ENCODE data around the gene CCDC171.

The CCDC171 gene

GRCh38 chr9:15882883-15883282 is 330.0 kb downstream of the CCDC171 start:
- no peak for DNase-seq (ENCODE audit: low read depth)

GRCh38 chr9:15885464-15885863 is 332.6 kb downstream of the CCDC171 start:
- no peak for DNase-seq (ENCODE audit: low read depth)

- no peak for DNase-seq (ENCODE audit: low read depth)
These were observed 336.7 kb downstream of the CCDC171 start for GRCh38 chr9:15889555-15889954.

GRCh38 chr9:15901572-15901971 is 348.7 kb downstream of the CCDC171 start:
- DNase-seq (ENCODE audit: low read depth): no peak

GRCh38 chr9:15909297-15909696 is 356.5 kb downstream of the CCDC171 start:
- no peak for DNase-seq (ENCODE audit: low read depth)

GRCh38 chr9:15915711-15916110 is 362.9 kb downstream of the CCDC171 start:
- no peak for DNase-seq (ENCODE audit: low read depth)

GRCh38 chr9:15927161-15927560 is 374.3 kb downstream of the CCDC171 start:
- no peak for DNase-seq (ENCODE audit: low read depth)

GRCh38 chr9:15935661-15936305 is 382.9 kb downstream of the CCDC171 start:
- no peak for DNase-seq (ENCODE audit: low read depth)

- DNase-seq (ENCODE audit: low read depth): no peak
These were observed 383.6 kb downstream of the CCDC171 start for GRCh38 chr9:15936306-15936921.

GRCh38 chr9:15942831-15943424 is 390.1 kb downstream of the CCDC171 start:
- no peak for DNase-seq (ENCODE audit: low read depth)

- DNase-seq (ENCODE audit: low read depth): no peak
These were observed 391.5 kb downstream of the CCDC171 start for GRCh38 chr9:15944341-15944740.

GRCh38 chr9:15959663-15960062 is 406.8 kb downstream of the CCDC171 start:
- no peak for DNase-seq (ENCODE audit: low read depth)

GRCh38 chr9:15961217-15961616 is 408.4 kb downstream of the CCDC171 start:
- DNase-seq (ENCODE audit: low read depth): no peak

- no peak for DNase-seq (ENCODE audit: low read depth)
These were observed 412.5 kb downstream of the CCDC171 start for GRCh38 chr9:15965246-15965745.

- DNase-seq (ENCODE audit: low read depth): no peak
These were observed 413.6 kb downstream of the CCDC171 start for GRCh38 chr9:15966471-15966870.

- DNase-seq (ENCODE audit: low read depth): no peak
These were observed 414.2 kb downstream of the CCDC171 start for GRCh38 chr9:15967068-15967467.

GRCh38 chr9:15972760-15973159 is 419.9 kb downstream of the CCDC171 start:
- DNase-seq (ENCODE audit: low read depth): no peak

GRCh38 chr9:15975101-15975778 is 422.4 kb downstream of the CCDC171 start:
- no peak for DNase-seq (ENCODE audit: low read depth)

- DNase-seq (ENCODE audit: low read depth): no peak
These were observed 424.6 kb downstream of the CCDC171 start for GRCh38 chr9:15977438-15977837.

GRCh38 chr9:15982182-15982581 is 429.3 kb downstream of the CCDC171 start:
- no peak for DNase-seq (ENCODE audit: low read depth)

GRCh38 chr9:15999422-16000339 is 446.8 kb downstream of the CCDC171 start:
- no peak for DNase-seq (ENCODE audit: low read depth)

GRCh38 chr9:16000811-16001210 is 448.0 kb downstream of the CCDC171 start:
- no peak for DNase-seq (ENCODE audit: low read depth)
